OCI-LY7 (cell line): Measurements from ENCODE around the gene C3orf52.

Experiments used
- EZH2phosphoT487 ChIP-seq: fragments of 200-600 bp; sonication (generic); IDR thresholded peaks from 2 replicates; pipeline ENCODE4 v1.6.1; 2018; ENCODE audit warnings: low read depth, borderline replicate concordance, mild to moderate bottlenecking, mixed run types, antibody characterized with exemption, low read length, moderate library complexity, mixed read lengths
- TF ChIP-seq, protein P1 (sequence below): fragments of 200-600 bp; sonication (generic); conservative IDR thresholded peaks from 2 replicates; pipeline ENCODE4 v1.5.1; 2014; ENCODE audit warnings: mild to moderate bottlenecking, antibody characterized with exemption, low read length, moderate library complexity, mixed read lengths

DNA sequence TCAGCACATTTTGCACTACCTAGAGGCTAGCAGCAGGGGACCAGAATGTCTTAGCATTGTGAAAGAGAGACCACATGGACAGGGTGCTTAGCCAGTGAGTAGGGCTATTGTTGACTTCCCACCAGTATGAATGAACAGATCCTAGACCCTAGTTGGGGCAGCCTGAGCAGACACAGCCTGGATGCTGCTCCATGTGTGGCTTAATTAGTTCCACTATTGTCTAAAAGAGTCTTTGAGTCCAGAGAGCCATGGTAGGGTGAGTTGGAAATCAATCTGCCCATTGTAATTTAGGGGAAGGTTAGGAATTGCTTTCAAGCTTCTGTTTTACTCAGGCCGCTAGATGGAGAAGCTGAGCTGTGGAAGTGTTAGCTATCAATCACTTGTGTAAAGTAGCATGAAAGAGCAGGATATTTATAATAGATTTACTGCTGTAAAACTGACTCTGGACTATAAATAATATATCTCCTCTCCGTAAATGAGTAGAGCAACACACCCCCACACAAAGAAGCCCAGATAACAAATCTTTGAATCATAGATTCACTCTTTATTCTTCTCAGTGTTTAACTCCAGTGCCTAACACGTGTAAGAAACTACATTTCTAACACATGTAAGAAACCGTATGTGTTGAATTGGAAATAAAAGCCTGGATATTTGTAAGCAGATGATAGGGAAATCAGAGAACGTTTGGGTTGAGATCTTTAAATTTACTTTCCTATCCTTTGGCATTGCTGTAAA lies 50.9 kb downstream of the C3orf52 start:
- TF ChIP-seq, protein P1, sequence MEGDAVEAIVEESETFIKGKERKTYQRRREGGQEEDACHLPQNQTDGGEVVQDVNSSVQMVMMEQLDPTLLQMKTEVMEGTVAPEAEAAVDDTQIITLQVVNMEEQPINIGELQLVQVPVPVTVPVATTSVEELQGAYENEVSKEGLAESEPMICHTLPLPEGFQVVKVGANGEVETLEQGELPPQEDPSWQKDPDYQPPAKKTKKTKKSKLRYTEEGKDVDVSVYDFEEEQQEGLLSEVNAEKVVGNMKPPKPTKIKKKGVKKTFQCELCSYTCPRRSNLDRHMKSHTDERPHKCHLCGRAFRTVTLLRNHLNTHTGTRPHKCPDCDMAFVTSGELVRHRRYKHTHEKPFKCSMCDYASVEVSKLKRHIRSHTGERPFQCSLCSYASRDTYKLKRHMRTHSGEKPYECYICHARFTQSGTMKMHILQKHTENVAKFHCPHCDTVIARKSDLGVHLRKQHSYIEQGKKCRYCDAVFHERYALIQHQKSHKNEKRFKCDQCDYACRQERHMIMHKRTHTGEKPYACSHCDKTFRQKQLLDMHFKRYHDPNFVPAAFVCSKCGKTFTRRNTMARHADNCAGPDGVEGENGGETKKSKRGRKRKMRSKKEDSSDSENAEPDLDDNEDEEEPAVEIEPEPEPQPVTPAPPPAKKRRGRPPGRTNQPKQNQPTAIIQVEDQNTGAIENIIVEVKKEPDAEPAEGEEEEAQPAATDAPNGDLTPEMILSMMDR, result peak; percentile 93
- TF ChIP-seq EZH2phosphoT487, result no peak
